ENCODE data around the gene CDC42BPA.

CDC42BPA gene

GRCh38 chr1:227308367-227309336 is 9.6 kb downstream of the CDC42BPA start:
- no peak overlapping the region for H3K4me3 ChIP-seq (replicated peaks in 1 of 2; ENCODE audit: low read depth in 2 of 2, low read length in 2 of 2)
- TF ChIP-seq, protein P1, sequence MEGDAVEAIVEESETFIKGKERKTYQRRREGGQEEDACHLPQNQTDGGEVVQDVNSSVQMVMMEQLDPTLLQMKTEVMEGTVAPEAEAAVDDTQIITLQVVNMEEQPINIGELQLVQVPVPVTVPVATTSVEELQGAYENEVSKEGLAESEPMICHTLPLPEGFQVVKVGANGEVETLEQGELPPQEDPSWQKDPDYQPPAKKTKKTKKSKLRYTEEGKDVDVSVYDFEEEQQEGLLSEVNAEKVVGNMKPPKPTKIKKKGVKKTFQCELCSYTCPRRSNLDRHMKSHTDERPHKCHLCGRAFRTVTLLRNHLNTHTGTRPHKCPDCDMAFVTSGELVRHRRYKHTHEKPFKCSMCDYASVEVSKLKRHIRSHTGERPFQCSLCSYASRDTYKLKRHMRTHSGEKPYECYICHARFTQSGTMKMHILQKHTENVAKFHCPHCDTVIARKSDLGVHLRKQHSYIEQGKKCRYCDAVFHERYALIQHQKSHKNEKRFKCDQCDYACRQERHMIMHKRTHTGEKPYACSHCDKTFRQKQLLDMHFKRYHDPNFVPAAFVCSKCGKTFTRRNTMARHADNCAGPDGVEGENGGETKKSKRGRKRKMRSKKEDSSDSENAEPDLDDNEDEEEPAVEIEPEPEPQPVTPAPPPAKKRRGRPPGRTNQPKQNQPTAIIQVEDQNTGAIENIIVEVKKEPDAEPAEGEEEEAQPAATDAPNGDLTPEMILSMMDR (IDR thresholded peaks at IDR 0.05; ENCODE audit: low read depth, low read length) = no peak
- no peak for DNase-seq (ENCODE audit: low read depth in 2 of 2)

DNA sequence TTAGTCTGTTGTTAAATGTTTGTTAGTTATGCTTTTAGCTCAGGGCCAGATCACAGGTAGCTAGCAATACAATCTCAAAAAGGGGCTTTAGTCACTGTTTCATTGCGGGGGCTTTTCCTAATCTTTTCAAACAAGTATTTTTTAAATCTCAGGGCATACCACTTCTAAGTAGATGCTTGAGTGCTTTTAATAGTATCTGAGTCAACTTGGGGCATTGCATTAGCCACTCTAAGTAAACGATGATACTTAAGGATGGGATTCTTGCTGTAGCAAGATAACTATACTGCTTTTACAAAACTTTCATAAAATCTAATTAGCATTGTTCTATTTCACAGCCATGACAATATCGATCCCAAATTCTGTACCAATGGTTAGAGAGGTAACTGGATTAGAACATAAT is 11.6 kb downstream of the CDC42BPA start:
- TF ChIP-seq, protein P1 (IDR thresholded peaks at IDR 0.05; ENCODE audit: low read depth, low read length) = no peak
- DNase-seq (ENCODE audit: low read depth in 2 of 2) = no peak
- H3K4me3 ChIP-seq (replicated peaks in 1 of 2; ENCODE audit: low read depth in 2 of 2, low read length in 2 of 2) = no peak overlapping the region

GRCh38 chr1:227305894-227306626 is 12.2 kb downstream of the CDC42BPA start:
- TF ChIP-seq, protein P1 (IDR thresholded peaks at IDR 0.05; ENCODE audit: low read depth, low read length) = no peak
- no peak for DNase-seq (ENCODE audit: low read depth in 2 of 2)
- H3K4me3 ChIP-seq (replicated peaks in 1 of 2; ENCODE audit: low read depth in 2 of 2, low read length in 2 of 2) = no peak overlapping the region

GRCh38 chr1:227304665-227305064 is 13.6 kb downstream of the CDC42BPA start:
- no peak for DNase-seq (ENCODE audit: low read depth in 2 of 2)
- no peak overlapping the region for H3K4me3 ChIP-seq (replicated peaks in 1 of 2; ENCODE audit: low read depth in 2 of 2, low read length in 2 of 2)
- TF ChIP-seq, protein P1 (IDR thresholded peaks at IDR 0.05; ENCODE audit: low read depth, low read length) = no peak

- TF ChIP-seq, protein P1 (IDR thresholded peaks at IDR 0.05; ENCODE audit: low read depth, low read length) = no peak
- no peak for DNase-seq (ENCODE audit: low read depth in 2 of 2)
- H3K4me3 ChIP-seq (replicated peaks in 1 of 2; ENCODE audit: low read depth in 2 of 2, low read length in 2 of 2) = no peak overlapping the region
These were observed 14.6 kb downstream of the CDC42BPA start for GRCh38 chr1:227303662-227304061.

GRCh38 chr1:227300682-227301081 is 17.6 kb downstream of the CDC42BPA start:
- TF ChIP-seq, protein P1 (IDR thresholded peaks at IDR 0.05; ENCODE audit: low read depth, low read length) = no peak
- H3K4me3 ChIP-seq (replicated peaks in 1 of 2; ENCODE audit: low read depth in 2 of 2, low read length in 2 of 2) = no peak overlapping the region
- no peak for DNase-seq (ENCODE audit: low read depth in 2 of 2)

Measured in cardiac fibroblast (primary cell).